ENCODE data around the gene PNLIPRP1. TPM values are rescaled to one million over a fixed set of nuclear protein-coding genes. Genes with fewer than 3 reads are reported as not detected.

PNLIPRP1 gene
- polyA plus RNA-seq, 1 donor from 2014 or later, result not detected

DNA sequence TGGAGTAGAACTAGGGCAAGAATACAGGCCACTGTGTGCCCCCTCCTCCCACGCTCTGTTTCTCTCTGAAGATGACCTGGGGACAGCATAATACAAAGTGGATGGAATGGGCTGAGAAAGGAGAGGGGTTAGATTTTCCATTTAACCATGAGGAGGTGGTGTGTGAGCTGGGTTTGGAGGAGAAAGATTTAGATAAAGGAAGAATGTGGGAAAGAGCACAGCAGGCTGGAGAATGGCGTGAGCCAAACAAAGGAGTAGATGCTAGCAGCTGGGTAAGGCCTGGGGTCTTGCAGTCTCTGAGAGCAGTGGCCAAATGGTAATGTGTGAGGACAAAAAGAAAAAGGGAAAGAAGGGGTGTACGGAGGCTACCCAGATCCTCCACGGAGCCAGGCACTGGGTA lies 38.6 kb downstream of the PNLIPRP1 start:
- Histone ChIP-seq H2AFZ (ENCODE audit: low read depth, low read length) (no peak overlapping the region), H3F3A (ENCODE audit: insufficient read depth, low read length, poor library complexity, severe bottlenecking) (no peaks in the 10 kb centered on the region), H3K4me2 (ENCODE audit: low read length) (no peak overlapping the region), H3K9me3 (ENCODE audit: low read length) (no peaks in the 10 kb centered on the region), H3K9ac (ENCODE audit: low read length) (no peak overlapping the region), H3K9me2 (ENCODE audit: insufficient read depth, low read length) (no peaks in the 10 kb centered on the region), H3K27me3 (ENCODE audit: insufficient read depth, low read depth, low read length) (peaks cover 15% of the 10 kb centered on the region), H3K79me2 (replicated peaks; ENCODE audit: insufficient read depth, low read length) (no peaks in the 10 kb centered on the region), H3K36me3 (ENCODE audit: insufficient read depth, low read length) (no peaks in the 10 kb centered on the region), H3K4me3 (ENCODE audit: low read length) (no peak overlapping the region), H3K27ac (ENCODE audit: low read length) (no peak overlapping the region), H4K20me1 (ENCODE audit: insufficient read depth) (no peaks in the 10 kb centered on the region)
- TF ChIP-seq, protein P1, sequence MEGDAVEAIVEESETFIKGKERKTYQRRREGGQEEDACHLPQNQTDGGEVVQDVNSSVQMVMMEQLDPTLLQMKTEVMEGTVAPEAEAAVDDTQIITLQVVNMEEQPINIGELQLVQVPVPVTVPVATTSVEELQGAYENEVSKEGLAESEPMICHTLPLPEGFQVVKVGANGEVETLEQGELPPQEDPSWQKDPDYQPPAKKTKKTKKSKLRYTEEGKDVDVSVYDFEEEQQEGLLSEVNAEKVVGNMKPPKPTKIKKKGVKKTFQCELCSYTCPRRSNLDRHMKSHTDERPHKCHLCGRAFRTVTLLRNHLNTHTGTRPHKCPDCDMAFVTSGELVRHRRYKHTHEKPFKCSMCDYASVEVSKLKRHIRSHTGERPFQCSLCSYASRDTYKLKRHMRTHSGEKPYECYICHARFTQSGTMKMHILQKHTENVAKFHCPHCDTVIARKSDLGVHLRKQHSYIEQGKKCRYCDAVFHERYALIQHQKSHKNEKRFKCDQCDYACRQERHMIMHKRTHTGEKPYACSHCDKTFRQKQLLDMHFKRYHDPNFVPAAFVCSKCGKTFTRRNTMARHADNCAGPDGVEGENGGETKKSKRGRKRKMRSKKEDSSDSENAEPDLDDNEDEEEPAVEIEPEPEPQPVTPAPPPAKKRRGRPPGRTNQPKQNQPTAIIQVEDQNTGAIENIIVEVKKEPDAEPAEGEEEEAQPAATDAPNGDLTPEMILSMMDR (IDR thresholded peaks at IDR 0.05; ENCODE audit: poor library complexity, severe bottlenecking), result no peak
- no peak for TF ChIP-seq SMC3 (conservative IDR thresholded peaks at IDR 0.05; ENCODE audit: poor library complexity)
- TF ChIP-seq RAD21 (conservative IDR thresholded peaks at IDR 0.05), result no peak
- TF ChIP-seq EZH2 (IDR thresholded peaks at IDR 0.05; ENCODE audit: borderline replicate concordance, insufficient read depth, low read length, poor library complexity, severe bottlenecking), result no peak
- TF ChIP-seq POLR2AphosphoS5 (IDR thresholded peaks at IDR 0.05), result no peak
- no peak for TF ChIP-seq EP300 (conservative IDR thresholded peaks at IDR 0.05; ENCODE audit: poor library complexity, severe bottlenecking)
- TF ChIP-seq, protein P2, sequence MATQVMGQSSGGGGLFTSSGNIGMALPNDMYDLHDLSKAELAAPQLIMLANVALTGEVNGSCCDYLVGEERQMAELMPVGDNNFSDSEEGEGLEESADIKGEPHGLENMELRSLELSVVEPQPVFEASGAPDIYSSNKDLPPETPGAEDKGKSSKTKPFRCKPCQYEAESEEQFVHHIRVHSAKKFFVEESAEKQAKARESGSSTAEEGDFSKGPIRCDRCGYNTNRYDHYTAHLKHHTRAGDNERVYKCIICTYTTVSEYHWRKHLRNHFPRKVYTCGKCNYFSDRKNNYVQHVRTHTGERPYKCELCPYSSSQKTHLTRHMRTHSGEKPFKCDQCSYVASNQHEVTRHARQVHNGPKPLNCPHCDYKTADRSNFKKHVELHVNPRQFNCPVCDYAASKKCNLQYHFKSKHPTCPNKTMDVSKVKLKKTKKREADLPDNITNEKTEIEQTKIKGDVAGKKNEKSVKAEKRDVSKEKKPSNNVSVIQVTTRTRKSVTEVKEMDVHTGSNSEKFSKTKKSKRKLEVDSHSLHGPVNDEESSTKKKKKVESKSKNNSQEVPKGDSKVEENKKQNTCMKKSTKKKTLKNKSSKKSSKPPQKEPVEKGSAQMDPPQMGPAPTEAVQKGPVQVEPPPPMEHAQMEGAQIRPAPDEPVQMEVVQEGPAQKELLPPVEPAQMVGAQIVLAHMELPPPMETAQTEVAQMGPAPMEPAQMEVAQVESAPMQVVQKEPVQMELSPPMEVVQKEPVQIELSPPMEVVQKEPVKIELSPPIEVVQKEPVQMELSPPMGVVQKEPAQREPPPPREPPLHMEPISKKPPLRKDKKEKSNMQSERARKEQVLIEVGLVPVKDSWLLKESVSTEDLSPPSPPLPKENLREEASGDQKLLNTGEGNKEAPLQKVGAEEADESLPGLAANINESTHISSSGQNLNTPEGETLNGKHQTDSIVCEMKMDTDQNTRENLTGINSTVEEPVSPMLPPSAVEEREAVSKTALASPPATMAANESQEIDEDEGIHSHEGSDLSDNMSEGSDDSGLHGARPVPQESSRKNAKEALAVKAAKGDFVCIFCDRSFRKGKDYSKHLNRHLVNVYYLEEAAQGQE (IDR thresholded peaks at IDR 0.05; ENCODE audit: borderline replicate concordance), result no peak
- TF ChIP-seq TAF1 (IDR thresholded peaks at IDR 0.05; ENCODE audit: low read depth), result no peak
- no peak for TF ChIP-seq MXI1 (conservative IDR thresholded peaks at IDR 0.05; ENCODE audit: poor library complexity, severe bottlenecking)

DNA sequence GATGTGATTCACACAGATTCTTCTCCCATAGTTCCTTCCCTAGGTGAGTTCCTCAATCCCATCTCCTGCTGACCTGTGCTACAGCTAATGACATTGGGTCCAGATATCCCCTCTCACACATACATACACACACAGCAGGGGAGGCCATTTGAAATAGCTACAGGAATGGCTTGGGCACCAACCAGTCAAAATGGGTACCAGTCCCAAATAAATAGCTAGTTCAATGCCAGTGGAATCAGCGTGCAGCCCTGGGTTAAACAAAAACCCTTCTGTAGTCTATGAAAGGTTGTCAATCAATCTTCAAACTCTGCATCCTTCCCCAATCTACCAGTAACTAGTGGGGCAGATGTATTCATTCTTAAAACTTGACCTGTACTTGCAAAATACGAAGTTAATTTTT lies 39.3 kb downstream of the PNLIPRP1 start:
- TF ChIP-seq, protein P1 (IDR thresholded peaks at IDR 0.05; ENCODE audit: poor library complexity, severe bottlenecking), result no peak
- TF ChIP-seq POLR2AphosphoS5 (IDR thresholded peaks at IDR 0.05) (no peak), RAD21 (conservative IDR thresholded peaks at IDR 0.05) (no peak), EP300 (conservative IDR thresholded peaks at IDR 0.05; ENCODE audit: poor library complexity, severe bottlenecking) (no peak), EZH2 (IDR thresholded peaks at IDR 0.05; ENCODE audit: borderline replicate concordance, insufficient read depth, low read length, poor library complexity, severe bottlenecking) (no peak)
- TF ChIP-seq, protein P2 (IDR thresholded peaks at IDR 0.05; ENCODE audit: borderline replicate concordance), result no peak
- H3K27me3 ChIP-seq (ENCODE audit: insufficient read depth, low read depth, low read length), result peaks cover 15% of the 10 kb centered on the region
- H3K4me2 ChIP-seq (ENCODE audit: low read length), result no peak overlapping the region
- no peaks in the 10 kb centered on the region for H4K20me1 ChIP-seq (ENCODE audit: insufficient read depth)
- no peaks in the 10 kb centered on the region for H3K36me3 ChIP-seq (ENCODE audit: insufficient read depth, low read length)
- H3K4me3 ChIP-seq (ENCODE audit: low read length), result no peak overlapping the region
- no peak overlapping the region for H3K9ac ChIP-seq (ENCODE audit: low read length)
- H3K9me2 ChIP-seq (ENCODE audit: insufficient read depth, low read length), result no peaks in the 10 kb centered on the region
- no peak overlapping the region for H3K27ac ChIP-seq (ENCODE audit: low read length)
- no peaks in the 10 kb centered on the region for H3K79me2 ChIP-seq (replicated peaks; ENCODE audit: insufficient read depth, low read length)
- no peaks in the 10 kb centered on the region for H3K9me3 ChIP-seq (ENCODE audit: low read length)
- no peak overlapping the region for H2AFZ ChIP-seq (ENCODE audit: low read depth, low read length)
- no peaks in the 10 kb centered on the region for H3F3A ChIP-seq (ENCODE audit: insufficient read depth, low read length, poor library complexity, severe bottlenecking)
